Liver (tissue), 3 donors: Measurements from ENCODE around the gene BFSP2.

Source experiments
- EGR1 ChIP-seq, 2 donors: IDR thresholded peaks; 2 replicates each; pipeline ENCODE4 v1.6.1; 2016 to 2018; ENCODE audit warnings: antibody characterized with exemption in 2 of 2, low read depth in 2 of 2
- GABPA ChIP-seq, 2 donors: IDR thresholded peaks in 1 of 2; conservative IDR thresholded peaks in 1 of 2; 2 replicates each; pipeline ENCODE4 v1.6.1; 2016; ENCODE audit warnings: antibody characterized with exemption in 2 of 2, mild to moderate bottlenecking in 1 of 2, moderate library complexity in 1 of 2
- RAD21 ChIP-seq, 2 donors: IDR thresholded peaks; 2 replicates each; pipeline ENCODE4 v1.6.1; 2016; ENCODE audit warnings: antibody characterized with exemption in 2 of 2, mild to moderate bottlenecking in 2 of 2
- TAF1 ChIP-seq: conservative IDR thresholded peaks from 2 replicates; pipeline ENCODE4 v1.6.1; 2016; ENCODE audit warnings: antibody characterized with exemption, mild to moderate bottlenecking
- TF ChIP-seq, protein P1 (sequence below): fragments of 150-350 bp; IDR thresholded peaks from 2 replicates; pipeline ENCODE4 v1.5.1; 2017; ENCODE audit warnings: improper control_type of control experiment, low read depth, low read length; ENCODE audit not compliant: missing input control
- TF ChIP-seq, protein P2 (sequence below): IDR thresholded peaks from 2 replicates; pipeline ENCODE4 v1.6.1; 2016; ENCODE audit warnings: antibody characterized with exemption
- TF ChIP-seq, protein P3 (sequence below): IDR thresholded peaks from 2 replicates; pipeline ENCODE4 v1.6.1; 2016; ENCODE audit warnings: antibody characterized with exemption, mild to moderate bottlenecking
- TF ChIP-seq, protein P4 (sequence below): IDR thresholded peaks from 2 replicates; pipeline ENCODE4 v1.6.1; 2016; ENCODE audit warnings: antibody characterized with exemption
- donor health status: healthy.
- donor health status: healthy.

DNA sequence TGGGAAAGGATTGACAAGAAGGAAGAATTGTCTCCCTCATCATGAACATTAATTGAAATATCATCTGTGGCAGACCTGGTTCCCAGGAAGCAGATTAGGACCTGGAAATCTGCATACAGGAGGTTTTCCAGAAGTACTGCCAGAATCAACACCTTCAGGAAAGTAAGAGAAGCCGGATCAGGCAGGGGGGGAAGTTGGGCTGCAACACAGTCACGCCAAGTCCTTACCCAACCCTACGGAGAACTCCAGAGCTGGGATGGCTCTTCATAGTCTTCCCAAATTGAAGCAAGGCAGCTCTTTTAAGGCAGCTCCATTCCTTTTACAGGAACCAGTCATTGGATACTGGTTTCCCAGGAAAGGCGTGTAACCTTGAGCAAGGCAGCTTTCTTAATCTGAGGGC, 35.2 kb upstream of the BFSP2 start:
- TF ChIP-seq, protein P1, sequence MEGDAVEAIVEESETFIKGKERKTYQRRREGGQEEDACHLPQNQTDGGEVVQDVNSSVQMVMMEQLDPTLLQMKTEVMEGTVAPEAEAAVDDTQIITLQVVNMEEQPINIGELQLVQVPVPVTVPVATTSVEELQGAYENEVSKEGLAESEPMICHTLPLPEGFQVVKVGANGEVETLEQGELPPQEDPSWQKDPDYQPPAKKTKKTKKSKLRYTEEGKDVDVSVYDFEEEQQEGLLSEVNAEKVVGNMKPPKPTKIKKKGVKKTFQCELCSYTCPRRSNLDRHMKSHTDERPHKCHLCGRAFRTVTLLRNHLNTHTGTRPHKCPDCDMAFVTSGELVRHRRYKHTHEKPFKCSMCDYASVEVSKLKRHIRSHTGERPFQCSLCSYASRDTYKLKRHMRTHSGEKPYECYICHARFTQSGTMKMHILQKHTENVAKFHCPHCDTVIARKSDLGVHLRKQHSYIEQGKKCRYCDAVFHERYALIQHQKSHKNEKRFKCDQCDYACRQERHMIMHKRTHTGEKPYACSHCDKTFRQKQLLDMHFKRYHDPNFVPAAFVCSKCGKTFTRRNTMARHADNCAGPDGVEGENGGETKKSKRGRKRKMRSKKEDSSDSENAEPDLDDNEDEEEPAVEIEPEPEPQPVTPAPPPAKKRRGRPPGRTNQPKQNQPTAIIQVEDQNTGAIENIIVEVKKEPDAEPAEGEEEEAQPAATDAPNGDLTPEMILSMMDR = no peak
- TF ChIP-seq, protein P2, sequence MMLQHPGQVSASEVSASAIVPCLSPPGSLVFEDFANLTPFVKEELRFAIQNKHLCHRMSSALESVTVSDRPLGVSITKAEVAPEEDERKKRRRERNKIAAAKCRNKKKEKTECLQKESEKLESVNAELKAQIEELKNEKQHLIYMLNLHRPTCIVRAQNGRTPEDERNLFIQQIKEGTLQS = no peak
- TF ChIP-seq, protein P3, sequence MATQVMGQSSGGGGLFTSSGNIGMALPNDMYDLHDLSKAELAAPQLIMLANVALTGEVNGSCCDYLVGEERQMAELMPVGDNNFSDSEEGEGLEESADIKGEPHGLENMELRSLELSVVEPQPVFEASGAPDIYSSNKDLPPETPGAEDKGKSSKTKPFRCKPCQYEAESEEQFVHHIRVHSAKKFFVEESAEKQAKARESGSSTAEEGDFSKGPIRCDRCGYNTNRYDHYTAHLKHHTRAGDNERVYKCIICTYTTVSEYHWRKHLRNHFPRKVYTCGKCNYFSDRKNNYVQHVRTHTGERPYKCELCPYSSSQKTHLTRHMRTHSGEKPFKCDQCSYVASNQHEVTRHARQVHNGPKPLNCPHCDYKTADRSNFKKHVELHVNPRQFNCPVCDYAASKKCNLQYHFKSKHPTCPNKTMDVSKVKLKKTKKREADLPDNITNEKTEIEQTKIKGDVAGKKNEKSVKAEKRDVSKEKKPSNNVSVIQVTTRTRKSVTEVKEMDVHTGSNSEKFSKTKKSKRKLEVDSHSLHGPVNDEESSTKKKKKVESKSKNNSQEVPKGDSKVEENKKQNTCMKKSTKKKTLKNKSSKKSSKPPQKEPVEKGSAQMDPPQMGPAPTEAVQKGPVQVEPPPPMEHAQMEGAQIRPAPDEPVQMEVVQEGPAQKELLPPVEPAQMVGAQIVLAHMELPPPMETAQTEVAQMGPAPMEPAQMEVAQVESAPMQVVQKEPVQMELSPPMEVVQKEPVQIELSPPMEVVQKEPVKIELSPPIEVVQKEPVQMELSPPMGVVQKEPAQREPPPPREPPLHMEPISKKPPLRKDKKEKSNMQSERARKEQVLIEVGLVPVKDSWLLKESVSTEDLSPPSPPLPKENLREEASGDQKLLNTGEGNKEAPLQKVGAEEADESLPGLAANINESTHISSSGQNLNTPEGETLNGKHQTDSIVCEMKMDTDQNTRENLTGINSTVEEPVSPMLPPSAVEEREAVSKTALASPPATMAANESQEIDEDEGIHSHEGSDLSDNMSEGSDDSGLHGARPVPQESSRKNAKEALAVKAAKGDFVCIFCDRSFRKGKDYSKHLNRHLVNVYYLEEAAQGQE = no peak
- TF ChIP-seq EGR1 (IDR thresholded peaks at IDR 0.05; ENCODE audit: low read depth in 2 of 2) (no peak), TAF1 (no peak), GABPA (IDR thresholded peaks at IDR 0.05 in 1 of 2, conservative IDR thresholded peaks at IDR 0.05 in 1 of 2) (no peak), RAD21 (IDR thresholded peaks at IDR 0.05) (no peak)
- TF ChIP-seq, protein P4, sequence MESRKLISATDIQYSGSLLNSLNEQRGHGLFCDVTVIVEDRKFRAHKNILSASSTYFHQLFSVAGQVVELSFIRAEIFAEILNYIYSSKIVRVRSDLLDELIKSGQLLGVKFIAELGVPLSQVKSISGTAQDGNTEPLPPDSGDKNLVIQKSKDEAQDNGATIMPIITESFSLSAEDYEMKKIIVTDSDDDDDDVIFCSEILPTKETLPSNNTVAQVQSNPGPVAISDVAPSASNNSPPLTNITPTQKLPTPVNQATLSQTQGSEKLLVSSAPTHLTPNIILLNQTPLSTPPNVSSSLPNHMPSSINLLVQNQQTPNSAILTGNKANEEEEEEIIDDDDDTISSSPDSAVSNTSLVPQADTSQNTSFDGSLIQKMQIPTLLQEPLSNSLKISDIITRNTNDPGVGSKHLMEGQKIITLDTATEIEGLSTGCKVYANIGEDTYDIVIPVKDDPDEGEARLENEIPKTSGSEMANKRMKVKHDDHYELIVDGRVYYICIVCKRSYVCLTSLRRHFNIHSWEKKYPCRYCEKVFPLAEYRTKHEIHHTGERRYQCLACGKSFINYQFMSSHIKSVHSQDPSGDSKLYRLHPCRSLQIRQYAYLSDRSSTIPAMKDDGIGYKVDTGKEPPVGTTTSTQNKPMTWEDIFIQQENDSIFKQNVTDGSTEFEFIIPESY = no peak
